ENCODE data around the gene RHBDL1.

Gene RHBDL1

GRCh38 chr16:678858-679813 is 3.7 kb downstream of the RHBDL1 start (continued):
- TF ChIP-seq ATF2 (tag by site-specific recombination; IDR thresholded peaks at IDR 0.05; ENCODE audit: low read depth), result no peak
- TF ChIP-seq HOXD13 (CRISPR knock-in tag; IDR thresholded peaks at IDR 0.05; ENCODE audit: borderline replicate concordance), result no peak
- TF ChIP-seq ZNF518A (tag by site-specific recombination; conservative IDR thresholded peaks at IDR 0.05; ENCODE audit: low read depth), result no peak
- TF ChIP-seq ZNF391 (tag by site-specific recombination; IDR thresholded peaks at IDR 0.05; ENCODE audit: borderline replicate concordance, low read depth), result peak; percentile 69; the same call in 1 of the 2 replicates
- TF ChIP-seq ZFP37 (tag by site-specific recombination; IDR thresholded peaks at IDR 0.05), result no peak; the same call in 1 of the 2 replicates
- no peak for TF ChIP-seq ZNF654 (tag by site-specific recombination; IDR thresholded peaks at IDR 0.05; ENCODE audit: low read depth)
- TF ChIP-seq ZNF747 (tag by site-specific recombination; IDR thresholded peaks at IDR 0.05), result no peak
- TF ChIP-seq ZSCAN30 (tag by site-specific recombination; IDR thresholded peaks at IDR 0.05), result peak; percentile 100
- TF ChIP-seq ZNF214 (tag by site-specific recombination; IDR thresholded peaks at IDR 0.05; ENCODE audit: borderline replicate concordance), result no peak
- TF ChIP-seq ZNF350 (tag by site-specific recombination; IDR thresholded peaks at IDR 0.05), result no peak
- no peak for TF ChIP-seq ZNF530 (tag by site-specific recombination; IDR thresholded peaks at IDR 0.05; ENCODE audit: low read depth)
- no peak for TF ChIP-seq PRDM1 (tag by site-specific recombination; IDR thresholded peaks at IDR 0.05)
- no peak for TF ChIP-seq RBAK (tag by site-specific recombination; IDR thresholded peaks at IDR 0.05)
- TF ChIP-seq ZNF704 (tag by site-specific recombination; IDR thresholded peaks at IDR 0.05), result no peak
- no peak for TF ChIP-seq ZNF658 (tag by site-specific recombination; IDR thresholded peaks at IDR 0.05)
- TF ChIP-seq GFI1B (tag by site-specific recombination; IDR thresholded peaks at IDR 0.05), result no peak
- no peak for TF ChIP-seq ZNF561 (tag by site-specific recombination; IDR thresholded peaks at IDR 0.05; ENCODE audit: borderline replicate concordance)
- TF ChIP-seq, protein P1, sequence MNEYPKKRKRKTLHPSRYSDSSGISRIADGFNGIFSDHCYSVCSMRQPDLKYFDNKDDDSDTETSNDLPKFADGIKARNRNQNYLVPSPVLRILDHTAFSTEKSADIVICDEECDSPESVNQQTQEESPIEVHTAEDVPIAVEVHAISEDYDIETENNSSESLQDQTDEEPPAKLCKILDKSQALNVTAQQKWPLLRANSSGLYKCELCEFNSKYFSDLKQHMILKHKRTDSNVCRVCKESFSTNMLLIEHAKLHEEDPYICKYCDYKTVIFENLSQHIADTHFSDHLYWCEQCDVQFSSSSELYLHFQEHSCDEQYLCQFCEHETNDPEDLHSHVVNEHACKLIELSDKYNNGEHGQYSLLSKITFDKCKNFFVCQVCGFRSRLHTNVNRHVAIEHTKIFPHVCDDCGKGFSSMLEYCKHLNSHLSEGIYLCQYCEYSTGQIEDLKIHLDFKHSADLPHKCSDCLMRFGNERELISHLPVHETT (tag by site-specific recombination; IDR thresholded peaks at IDR 0.05), result no peak
- 0 out of 2 replicates have a peak, but pooled peaks have one; percentile 30 for TF ChIP-seq ZNF660 (tag by site-specific recombination; IDR thresholded peaks at IDR 0.05)
- no peak for TF ChIP-seq MYNN (tag by site-specific recombination; IDR thresholded peaks at IDR 0.05; ENCODE audit: borderline replicate concordance)
- TF ChIP-seq ZNF529 (tag by site-specific recombination; IDR thresholded peaks at IDR 0.05; ENCODE audit: insufficient replicate concordance), result no peak
- no peak; the same call in 1 of the 2 replicates for TF ChIP-seq YY2 (tag by site-specific recombination; IDR thresholded peaks at IDR 0.05)
- peak; percentile 58; the same call in 1 of the 2 replicates for TF ChIP-seq WT1 (tag by site-specific recombination; IDR thresholded peaks at IDR 0.05)
- TF ChIP-seq PRDM2 (tag by site-specific recombination; IDR thresholded peaks at IDR 0.05; ENCODE audit: borderline replicate concordance), result no peak
